B cell (primary cell): ENCODE results near the gene METTL4. TPM values are rescaled to one million over a fixed set of nuclear protein-coding genes. Genes with fewer than 3 reads are reported as not detected.

ENCODE experiments used
- ATAC-seq: fragments of 200-7000 bp; cut with Tn5 transposase; one replicate; pipeline ENCODE4 v1.10.0; 2021; ENCODE audit warnings: low read depth, mild to moderate bottlenecking, moderate number of reproducible peaks, moderate library complexity
- CTCF ChIA-PET: fragments of 350-600 bp; sonication (Branson Sonifier 250); formaldehyde crosslinking; loops from one replicate; lab custom pipeline; 2021; ENCODE audit warnings: antibody characterized with exemption, inconsistent platforms; lab: Charles Lee
- POLR2A ChIA-PET: fragments of 350-600 bp; sonication (Branson Sonifier 250); formaldehyde crosslinking; loops from one replicate; lab custom pipeline; 2021; ENCODE audit warnings: antibody characterized with exemption; lab: Charles Lee
- DNase-seq: peaks from one replicate; pipeline ENCODE4 v3.0.0; 2013
- H2AFZ ChIP-seq: 2 replicates; pipeline ENCODE4 v1.6.1; 2012; ENCODE audit warnings: mild to moderate bottlenecking, low read depth, low read length; ENCODE audit not compliant: insufficient read depth, poor library complexity, severe bottlenecking
- H3K27ac ChIP-seq, 2 donors: 1 replicate in 1 of 2; 2 replicates in 1 of 2; pipeline ENCODE4 v1.5.1; 2012 to 2013; ENCODE audit warnings: low read length in 2 of 2, mild to moderate bottlenecking in 2 of 2, moderate library complexity in 1 of 2
- H3K27me3 ChIP-seq, 4 experiments: fragments of 200-600 bp in 1 of 4; sonication (generic) in 1 of 4; replicated peaks in 1 of 4; 1 replicate in 2 of 4; 2 replicates in 2 of 4; pipeline versions ENCODE4 v1.6.1 to v1.7.0; 2013 to 2016; ENCODE audit warnings: low read length in 3 of 4, mild to moderate bottlenecking in 2 of 4, mixed read lengths in 1 of 4, moderate library complexity in 1 of 4; ENCODE audit not compliant: insufficient read depth in 4 of 4, control insufficient read depth in 3 of 4; ENCODE audit errors: control extremely low read depth in 1 of 4
- H3K36me3 ChIP-seq, 2 experiments: replicated peaks in 1 of 2; 1 replicate in 1 of 2; 2 replicates in 1 of 2; pipeline versions ENCODE4 v1.6.1 to v1.7.1; 2013; ENCODE audit warnings: low read length in 1 of 2; ENCODE audit not compliant: insufficient read depth in 2 of 2, control insufficient read depth in 1 of 2; ENCODE audit errors: control extremely low read depth in 1 of 2, extremely low read depth in 1 of 2
- H3K4me1 ChIP-seq, 2 donors: fragments of 200-600 bp in 1 of 2; sonication (generic) in 1 of 2; 1 replicate in 1 of 2; 2 replicates in 1 of 2; pipeline versions ENCODE4 v1.5.1 to v1.6.1; 2013 to 2017; ENCODE audit warnings: low read length in 2 of 2; ENCODE audit not compliant: control insufficient read depth in 2 of 2, insufficient read depth in 2 of 2
- H3K4me2 ChIP-seq: replicated peaks from 2 replicates; pipeline ENCODE3; 2012; ENCODE audit warnings: mild to moderate bottlenecking, low read depth, low read length; ENCODE audit not compliant: poor library complexity, severe bottlenecking
- H3K4me3 ChIP-seq, 5 experiments: fragments of 200-600 bp in 1 of 5; sonication (generic) in 1 of 5; 1 replicate in 3 of 5; 2 replicates in 2 of 5; pipeline versions ENCODE4 v1.5.1 to v1.7.0; 2011 to 2016; ENCODE audit warnings: low read length in 4 of 5, mild to moderate bottlenecking in 4 of 5, low read depth in 2 of 5, control low read depth in 1 of 5, moderate library complexity in 1 of 5; ENCODE audit not compliant: insufficient read depth in 1 of 5; ENCODE audit errors: control extremely low read depth in 1 of 5, extremely low read depth in 1 of 5
- H3K79me2 ChIP-seq: fragments of 200-600 bp; sonication (generic); one replicate; pipeline ENCODE4 v1.6.0; 2016; ENCODE audit warnings: low read length; ENCODE audit not compliant: control insufficient read depth, insufficient read depth
- H3K9ac ChIP-seq: fragments of 200-600 bp; sonication (generic); 2 replicates; pipeline ENCODE4 v1.6.1; 2017; ENCODE audit warnings: mild to moderate bottlenecking, low read length, moderate library complexity
- H3K9me3 ChIP-seq, 3 donors: one replicate each; pipeline versions ENCODE4 v1.6.1 to v1.7.1; 2013; ENCODE audit warnings: low read length in 2 of 3; ENCODE audit not compliant: control insufficient read depth in 2 of 3, insufficient read depth in 1 of 3; ENCODE audit errors: control extremely low read depth in 1 of 3
- H4K20me1 ChIP-seq: 2 replicates; pipeline ENCODE4 v1.6.0; 2012; ENCODE audit warnings: mild to moderate bottlenecking, low read length; ENCODE audit not compliant: insufficient read depth, control insufficient read depth, poor library complexity, severe bottlenecking
- H3K27ac Mint-ChIP-seq: one replicate; pipeline ENCODE4 v1.8.0; 2021; ENCODE audit warnings: mixed read lengths
- H3K27me3 Mint-ChIP-seq: one replicate; pipeline ENCODE4 v1.8.0; 2021; ENCODE audit warnings: mixed read lengths
- H3K4me1 Mint-ChIP-seq: one replicate; pipeline ENCODE4 v1.8.0; 2021; ENCODE audit warnings: mixed read lengths
- H3K4me3 Mint-ChIP-seq: one replicate; pipeline ENCODE4 v1.8.0; 2021; ENCODE audit warnings: mixed read lengths
- H3K9me3 Mint-ChIP-seq: one replicate; pipeline ENCODE4 v1.8.0; 2022; ENCODE audit warnings: mixed read lengths; ENCODE audit not compliant: insufficient read depth
- CTCF ChIP-seq: fragments of 200-600 bp; IDR thresholded peaks from one replicate; pipeline ENCODE4 v1.8.0; 2022; ENCODE audit warnings: antibody characterized with exemption, mild to moderate bottlenecking
- EZH2 ChIP-seq: IDR thresholded peaks from 2 replicates; pipeline ENCODE4 v1.6.1; 2012; ENCODE audit warnings: borderline replicate concordance, low read depth, mild to moderate bottlenecking, moderate library complexity, low read length; ENCODE audit not compliant: insufficient read depth, poor library complexity, severe bottlenecking
- WGBS: methylation state at CpG from one replicate; pipeline ENCODE4 v1.1.5; 2013; ENCODE audit warnings: missing lambda C conversion rate; ENCODE audit not compliant: insufficient coverage; 5-methylcytosine and 5-hydroxymethylcytosine counted together
- intact Hi-C: fragments of 100-400 bp; cut with micrococcal nuclease; formaldehyde crosslinking; loops from one replicate; pipeline ENCODE4 v1.10.0; 2022
- polyA plus RNA-seq: library from polyadenylated mRNA; depleted of rRNA; stranded (reverse); fragments of >200 nt; gene quantifications from 2 replicates; pipeline ENCODE4 v1.2.3, GENCODE V29; 2012
- total RNA-seq, 2 donors: library from RNA; stranded (reverse); fragments of 120-200 nt in 1 of 2; gene quantifications; 1 replicate in 1 of 2; 2 replicates in 1 of 2; pipeline versions ENCODE4 v1.2.3 to v1.2.4, GENCODE V29; 2013 to 2022

The METTL4 gene
- total and polyA plus RNA-seq, 2 donors (not counting 1 experiment from before 2014, with no cell fraction given): 12.9 to 31.6 TPM

- Histone ChIP-seq H3K4me3 (no peak overlapping the region), H3K4me1 (no peaks in the 10 kb centered on the region), H3K4me2 (no peak overlapping the region), H3K27me3 (no peaks in the 10 kb centered on the region), H3K27ac (no peak overlapping the region), H3K79me2 (no peaks in the 10 kb centered on the region), H3K36me3 (no peaks in the 10 kb centered on the region), H2AFZ (no peak overlapping the region), H3K9ac (no peak overlapping the region), H4K20me1 (no peaks in the 10 kb centered on the region), H3K9me3 (no peaks in the 10 kb centered on the region)
- peaks cover 2% of the 10 kb centered on the region for H3K27me3 Mint-ChIP-seq
- ChIA-PET POLR2A (no interaction called here), CTCF (no interaction called here)
- DNase-seq (no peak), ATAC-seq (no peak)
- H3K27ac Mint-ChIP-seq: no peak overlapping the region
- WGBS: no CpG with 5 or more reads among the region's 1 CpG
- H3K9me3 Mint-ChIP-seq: no peaks in the 10 kb centered on the region
- no peak overlapping the region for H3K4me3 Mint-ChIP-seq
- no peaks in the 10 kb centered on the region for H3K4me1 Mint-ChIP-seq
- intact Hi-C loops: no loop called here
- TF ChIP-seq EZH2: no peak
- no peak for TF ChIP-seq CTCF
Observed at GRCh38 chr18:2504642-2505041, 66.7 kb downstream of the METTL4 start.

DNA sequence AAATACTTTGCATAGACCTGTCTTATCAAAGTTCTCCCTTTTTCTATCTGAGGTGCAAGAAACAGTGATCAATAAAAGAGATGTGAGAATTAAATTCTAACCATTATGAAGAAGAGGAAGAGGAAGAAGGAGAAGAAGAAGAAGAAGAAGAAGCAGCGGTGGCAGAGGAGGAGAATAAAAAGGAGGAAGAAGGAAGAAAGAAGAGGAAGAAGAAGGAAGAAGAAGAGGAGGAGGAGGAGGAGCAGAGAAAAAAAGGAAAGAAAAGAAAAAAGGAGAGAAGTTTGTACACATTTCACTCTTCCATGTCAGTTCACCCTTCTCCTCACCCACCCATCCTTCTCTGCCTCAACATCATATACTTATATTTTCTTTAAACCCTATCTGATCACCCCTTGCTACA, 68.4 kb downstream of the METTL4 start:
- H4K20me1 ChIP-seq: no peaks in the 10 kb centered on the region
- no CpG with 5 or more reads among the region's 1 CpG for WGBS

More for the DNA sequence above, 68.4 kb downstream of the METTL4 start:
- CTCF ChIA-PET: no interaction called here
- intact Hi-C loops: no loop called here
- DNase-seq: no peak
- POLR2A ChIA-PET: no interaction called here
- Mint-ChIP-seq H3K27me3 (peaks cover 6% of the 10 kb centered on the region), H3K9me3 (no peaks in the 10 kb centered on the region), H3K4me3 (no peak overlapping the region), H3K4me1 (no peaks in the 10 kb centered on the region), H3K27ac (no peak overlapping the region)
- Histone ChIP-seq H3K27me3 (no peaks in the 10 kb centered on the region), H3K9ac (no peak overlapping the region), H3K79me2 (no peaks in the 10 kb centered on the region), H3K4me2 (no peak overlapping the region), H3K27ac (no peak overlapping the region), H2AFZ (no peak overlapping the region), H3K4me1 (no peaks in the 10 kb centered on the region), H3K4me3 (no peak overlapping the region), H3K36me3 (no peaks in the 10 kb centered on the region), H3K9me3 (no peaks in the 10 kb centered on the region)
- ATAC-seq: no peak
- no peak for TF ChIP-seq EZH2
- TF ChIP-seq CTCF: no peak
